OCI-LY7 (cell line): ENCODE measurements around the gene CD28.

Experiments used
- EZH2phosphoT487 ChIP-seq: fragments of 200-600 bp; sonication (generic); IDR thresholded peaks from 2 replicates; pipeline ENCODE4 v1.6.1; 2018; ENCODE audit warnings: low read depth, borderline replicate concordance, mild to moderate bottlenecking, mixed run types, antibody characterized with exemption, low read length, moderate library complexity, mixed read lengths
- TF ChIP-seq, protein P1 (sequence below): fragments of 200-600 bp; sonication (generic); conservative IDR thresholded peaks from 2 replicates; pipeline ENCODE4 v1.5.1; 2014; ENCODE audit warnings: mild to moderate bottlenecking, antibody characterized with exemption, low read length, moderate library complexity, mixed read lengths

DNA sequence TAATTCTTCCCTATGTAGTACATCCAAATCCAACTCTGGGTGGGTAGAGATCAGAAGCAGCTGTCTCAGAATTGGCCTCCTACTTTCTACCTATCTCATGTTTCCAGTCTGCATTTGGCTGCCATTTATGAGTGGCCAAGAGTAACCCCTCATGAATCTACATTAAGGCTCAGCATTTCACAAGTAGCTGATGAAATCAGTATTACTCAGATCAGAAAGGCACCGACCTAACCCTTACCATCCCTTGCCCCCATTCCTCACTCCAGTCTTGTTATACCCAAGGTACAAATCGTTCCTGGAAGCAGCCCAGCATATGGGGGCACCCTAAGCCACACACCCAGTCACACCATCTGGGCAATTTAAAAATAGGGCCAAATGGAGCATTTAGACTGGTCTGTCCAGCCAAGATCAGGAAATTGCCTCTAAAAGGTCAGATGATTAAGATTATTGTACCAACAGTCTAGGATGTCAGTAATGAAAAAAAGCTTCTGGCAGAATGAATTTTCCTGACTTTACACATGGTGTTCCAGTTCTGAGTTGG is 37.1 kb downstream of the CD28 start:
- TF ChIP-seq, protein P1, sequence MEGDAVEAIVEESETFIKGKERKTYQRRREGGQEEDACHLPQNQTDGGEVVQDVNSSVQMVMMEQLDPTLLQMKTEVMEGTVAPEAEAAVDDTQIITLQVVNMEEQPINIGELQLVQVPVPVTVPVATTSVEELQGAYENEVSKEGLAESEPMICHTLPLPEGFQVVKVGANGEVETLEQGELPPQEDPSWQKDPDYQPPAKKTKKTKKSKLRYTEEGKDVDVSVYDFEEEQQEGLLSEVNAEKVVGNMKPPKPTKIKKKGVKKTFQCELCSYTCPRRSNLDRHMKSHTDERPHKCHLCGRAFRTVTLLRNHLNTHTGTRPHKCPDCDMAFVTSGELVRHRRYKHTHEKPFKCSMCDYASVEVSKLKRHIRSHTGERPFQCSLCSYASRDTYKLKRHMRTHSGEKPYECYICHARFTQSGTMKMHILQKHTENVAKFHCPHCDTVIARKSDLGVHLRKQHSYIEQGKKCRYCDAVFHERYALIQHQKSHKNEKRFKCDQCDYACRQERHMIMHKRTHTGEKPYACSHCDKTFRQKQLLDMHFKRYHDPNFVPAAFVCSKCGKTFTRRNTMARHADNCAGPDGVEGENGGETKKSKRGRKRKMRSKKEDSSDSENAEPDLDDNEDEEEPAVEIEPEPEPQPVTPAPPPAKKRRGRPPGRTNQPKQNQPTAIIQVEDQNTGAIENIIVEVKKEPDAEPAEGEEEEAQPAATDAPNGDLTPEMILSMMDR: no peak
- TF ChIP-seq EZH2phosphoT487: no peak
